HG03066 (cell line): ENCODE results near the gene TMEM141.
"Not testable (repeated sequence)": the region's sequence is repeated elsewhere in the genome, so short reads cannot be mapped to it uniquely, and the experiment has no call there.

Source experiments
- ATAC-seq: cut with Tn5 transposase; IDR thresholded peaks from one replicate; pipeline ENCODE4 v1.9.1; 2021; ENCODE audit warnings: low read depth; ENCODE audit not compliant: unreplicated experiment

Gene TMEM141

DNA sequence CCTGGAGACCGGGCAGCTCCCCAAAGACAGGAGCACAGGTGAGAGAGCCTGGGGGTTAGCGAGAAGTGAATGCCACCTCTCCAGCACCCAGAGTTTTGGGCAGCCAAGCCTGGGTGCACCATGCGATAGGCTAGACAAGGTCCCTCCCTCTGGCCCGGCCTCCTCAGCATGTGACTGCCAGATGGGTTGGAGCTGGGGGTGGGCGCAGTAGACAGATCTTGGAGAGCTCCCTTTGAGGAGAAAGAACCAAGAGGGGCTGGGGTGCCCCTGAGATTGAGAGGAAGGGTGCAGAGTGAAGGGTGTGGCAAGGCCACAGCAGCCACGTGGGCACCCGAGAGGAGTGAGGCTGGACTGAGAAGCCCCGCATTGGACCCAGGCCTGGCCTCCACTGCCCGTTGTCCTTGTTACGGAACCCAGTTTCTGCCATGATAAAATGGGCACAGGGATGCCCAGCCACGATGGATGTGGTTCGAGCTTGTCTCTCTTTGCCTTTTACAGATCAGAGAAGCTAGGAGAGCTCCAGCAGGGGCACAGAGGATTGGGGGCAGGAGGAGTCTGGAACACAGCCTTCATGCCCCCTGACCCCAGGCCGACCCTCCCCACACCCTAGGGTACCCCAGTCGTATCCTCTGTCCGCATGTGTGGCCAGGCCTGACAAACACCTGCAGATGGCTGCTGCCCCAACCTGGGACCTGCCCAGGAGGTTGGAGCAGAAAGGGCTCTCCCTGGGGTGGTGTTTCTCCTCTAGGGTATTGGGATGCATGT is 1.4 kb downstream of the TMEM141 start:
- no peak for ATAC-seq

DNA sequence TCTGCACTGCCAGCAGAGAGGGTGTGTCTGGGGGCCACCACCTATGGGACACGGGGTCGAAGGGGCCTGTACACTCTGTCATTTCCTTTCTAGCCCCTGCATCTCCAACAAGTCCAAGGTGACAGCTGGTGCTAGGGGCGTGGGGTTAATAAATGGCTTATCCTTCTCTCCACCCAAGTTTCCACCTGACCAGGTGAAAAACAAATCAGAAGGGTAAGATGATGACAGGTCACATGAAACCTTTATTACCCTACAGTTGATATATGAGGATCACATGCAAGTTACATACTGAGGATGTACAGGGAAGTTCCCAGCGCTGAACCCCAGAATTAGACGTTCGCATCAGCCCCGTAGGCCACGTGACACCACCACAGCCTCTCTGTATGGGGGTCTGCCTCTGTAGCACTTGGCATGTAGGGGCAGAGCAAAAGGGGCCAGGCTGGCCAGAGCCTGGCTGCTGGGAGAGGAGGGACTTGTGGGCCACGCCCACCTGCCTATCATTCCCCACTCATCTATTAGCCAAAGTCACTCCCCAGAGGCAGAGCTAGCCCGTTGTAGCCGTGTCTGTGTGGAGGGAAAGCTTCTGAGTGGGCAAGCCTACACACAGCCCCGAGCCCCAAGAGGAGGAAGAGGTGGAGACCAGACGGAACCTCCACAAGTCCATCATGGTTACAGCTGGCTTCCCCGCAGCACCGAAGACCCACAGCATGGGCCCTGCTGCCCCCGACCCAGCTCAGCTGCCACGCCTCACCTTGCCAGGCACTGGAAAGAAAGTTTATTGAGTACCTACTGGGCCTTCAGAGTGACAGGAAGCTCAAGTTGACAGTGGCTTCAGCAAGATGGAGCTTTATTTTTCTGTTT is 2.2 kb downstream of the TMEM141 start:
- no peak for ATAC-seq

DNA sequence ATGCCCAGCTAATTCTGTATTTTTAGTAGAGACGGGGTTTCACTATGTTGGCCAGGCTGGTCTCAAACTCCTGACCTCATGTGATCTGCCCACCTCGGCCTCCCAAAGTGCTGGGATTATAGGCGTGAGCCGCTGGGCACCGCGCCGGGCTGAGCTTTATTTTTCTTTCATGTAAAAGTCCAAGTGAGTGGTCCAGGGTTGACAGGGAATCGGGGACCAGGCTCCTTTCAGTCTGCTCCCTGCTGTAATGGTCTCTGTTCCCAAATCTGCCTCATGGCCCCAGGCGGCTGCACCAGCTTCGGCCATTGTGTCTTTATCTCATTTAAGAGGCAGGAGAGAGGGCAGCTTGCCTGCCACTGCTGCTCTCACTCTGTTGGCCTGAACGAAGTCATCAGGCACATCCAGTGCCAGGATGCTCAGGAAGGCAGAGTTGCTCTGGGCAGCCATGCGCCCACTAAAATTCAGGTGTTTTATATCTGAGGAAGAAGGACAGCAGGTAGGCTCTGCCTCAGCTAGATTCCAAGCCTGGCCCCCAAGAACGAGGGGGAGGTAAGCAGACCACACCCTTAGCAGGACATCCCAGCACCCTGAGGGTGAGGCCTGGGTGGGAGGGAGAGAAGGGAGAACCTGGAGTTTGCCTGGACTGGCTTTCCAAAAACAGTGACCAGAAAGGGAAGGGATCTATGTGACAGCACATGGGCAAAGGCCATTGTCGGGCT is 3.3 kb downstream of the TMEM141 start:
- ATAC-seq: no peak

DNA sequence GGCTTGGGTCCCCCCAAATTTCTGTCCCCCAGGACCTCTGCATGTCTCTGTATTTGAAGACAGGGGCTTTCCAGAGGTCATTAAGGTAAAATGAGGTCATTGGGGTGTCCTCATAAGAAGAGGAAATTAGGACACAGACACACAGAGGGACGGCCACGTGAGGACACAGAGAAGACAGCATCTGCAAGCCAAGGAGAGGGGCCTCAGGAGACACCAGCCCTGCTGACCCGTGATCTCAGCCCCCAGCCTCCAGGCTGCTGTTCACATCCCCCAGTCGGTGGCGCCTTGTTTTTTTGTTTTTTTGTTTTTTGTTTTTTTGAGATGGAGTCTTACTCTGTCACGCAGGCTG is 3.8 kb downstream of the TMEM141 start:
- no peak for ATAC-seq

DNA sequence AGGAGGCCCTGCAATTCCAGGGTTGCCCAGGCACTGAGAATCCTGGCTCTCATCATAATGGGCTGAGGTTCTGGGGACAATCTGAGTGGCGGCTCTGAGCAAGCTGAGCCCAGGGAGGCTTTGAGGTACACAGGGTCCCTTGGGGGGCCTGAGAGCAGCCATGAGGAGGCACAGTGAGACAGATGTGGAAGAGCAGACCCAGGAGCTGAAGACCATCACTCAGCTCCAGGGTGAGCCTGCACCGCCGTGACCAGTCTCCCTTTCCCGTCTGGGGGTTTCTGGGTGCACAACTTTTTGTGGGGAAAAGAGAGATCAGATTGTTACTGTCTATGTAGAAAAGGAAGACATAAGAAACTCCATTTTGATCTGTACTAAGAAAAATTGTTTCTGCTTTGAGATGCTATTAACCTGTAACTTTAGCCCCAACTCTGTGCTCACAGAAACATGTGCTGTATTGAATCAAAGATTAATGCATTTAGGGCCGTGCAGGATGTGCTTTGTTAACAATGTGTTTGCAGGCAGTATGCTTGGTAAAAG is 5.2 kb downstream of the TMEM141 start, which contains the start of gene CCDC183:
Gene CCDC183 (plus strand): TSS at position 101 of the 537 bp plus-strand sequence. CDS start 60 bp downstream, at position 161.
- no peak for ATAC-seq

DNA sequence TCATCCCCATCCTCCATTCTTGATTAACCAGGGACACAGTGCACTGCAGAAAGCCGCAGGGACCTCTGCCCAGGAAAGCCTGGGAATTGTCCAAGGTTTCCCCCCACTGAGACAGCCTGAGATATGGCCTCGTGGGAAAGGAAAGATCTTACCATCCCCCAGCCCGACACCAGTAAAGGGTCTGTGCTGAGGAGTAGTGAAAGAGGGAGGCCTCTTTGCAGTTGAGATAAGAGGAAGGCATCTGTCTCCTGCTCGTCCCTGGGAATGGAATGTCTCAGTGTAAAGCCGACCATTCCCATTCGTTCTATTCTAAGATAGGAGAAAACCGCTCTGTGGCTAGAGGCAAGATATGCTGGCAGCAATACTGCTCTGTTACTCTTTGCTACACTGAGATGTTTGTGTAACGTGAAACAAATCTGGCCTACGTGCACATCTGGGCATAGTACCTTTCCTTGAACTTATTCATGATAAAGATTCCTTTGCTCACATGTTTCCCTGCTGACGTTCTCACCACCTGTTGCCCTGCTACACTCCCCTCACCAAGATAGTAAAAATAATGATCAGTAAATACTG is 5.7 kb downstream of the TMEM141 start:
- not testable (repeated sequence) for ATAC-seq

DNA sequence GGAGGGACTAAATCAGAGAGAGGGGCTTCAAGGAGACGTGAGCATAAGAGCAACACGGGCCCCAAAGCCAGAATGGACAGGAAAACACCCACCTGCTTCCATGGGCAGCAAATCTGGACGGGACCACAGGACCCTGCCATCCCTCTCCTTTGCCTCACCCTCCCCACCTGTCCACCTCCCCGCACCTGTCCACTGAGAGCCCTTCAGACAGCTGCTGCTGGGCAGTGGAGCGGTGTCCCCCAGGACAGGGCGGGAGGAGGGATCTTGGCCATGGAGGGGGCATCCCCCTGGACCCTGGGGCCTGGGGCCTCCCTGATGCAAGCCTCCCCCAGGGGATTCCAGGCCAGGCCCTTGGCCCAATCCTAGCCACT is 7.5 kb downstream of the TMEM141 start:
- ATAC-seq: no peak

DNA sequence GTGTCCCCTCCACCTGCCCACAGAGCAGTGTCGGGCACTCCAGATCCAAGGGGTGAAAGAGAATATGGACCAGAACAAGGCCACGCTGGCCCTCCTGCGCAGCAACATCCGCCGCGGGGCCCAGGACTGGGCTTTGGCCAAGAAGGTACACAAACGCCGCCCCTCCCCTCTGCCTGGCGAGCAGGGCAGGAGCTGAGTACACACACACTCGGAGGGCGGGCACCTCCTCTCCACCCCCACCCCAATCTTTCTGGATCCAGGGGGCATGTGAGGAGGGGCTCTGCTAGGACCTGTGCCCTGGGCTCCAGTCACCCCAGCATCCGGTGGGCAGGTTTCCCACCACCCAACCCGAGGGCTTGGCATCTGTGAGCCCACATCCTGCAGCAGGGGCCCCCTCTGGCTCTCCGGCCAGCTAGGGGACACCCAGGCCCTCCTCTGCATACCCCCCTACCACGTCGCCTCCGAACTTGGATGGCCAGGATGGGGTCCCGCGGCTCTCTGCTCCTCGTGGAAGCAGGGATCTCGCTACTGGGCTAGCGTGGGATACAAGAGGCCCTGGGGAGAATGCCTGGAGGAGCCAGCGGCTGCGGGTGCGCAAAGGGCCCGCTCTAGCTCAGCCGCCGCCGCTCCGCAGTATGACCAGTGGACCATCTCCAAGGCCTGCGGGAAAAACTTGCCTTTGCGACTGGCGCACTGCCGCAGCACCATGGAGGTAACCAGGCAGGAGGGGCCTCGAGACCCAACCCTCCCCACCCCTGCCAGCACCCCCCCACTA is 8.1 kb downstream of the TMEM141 start:
- no peak for ATAC-seq

DNA sequence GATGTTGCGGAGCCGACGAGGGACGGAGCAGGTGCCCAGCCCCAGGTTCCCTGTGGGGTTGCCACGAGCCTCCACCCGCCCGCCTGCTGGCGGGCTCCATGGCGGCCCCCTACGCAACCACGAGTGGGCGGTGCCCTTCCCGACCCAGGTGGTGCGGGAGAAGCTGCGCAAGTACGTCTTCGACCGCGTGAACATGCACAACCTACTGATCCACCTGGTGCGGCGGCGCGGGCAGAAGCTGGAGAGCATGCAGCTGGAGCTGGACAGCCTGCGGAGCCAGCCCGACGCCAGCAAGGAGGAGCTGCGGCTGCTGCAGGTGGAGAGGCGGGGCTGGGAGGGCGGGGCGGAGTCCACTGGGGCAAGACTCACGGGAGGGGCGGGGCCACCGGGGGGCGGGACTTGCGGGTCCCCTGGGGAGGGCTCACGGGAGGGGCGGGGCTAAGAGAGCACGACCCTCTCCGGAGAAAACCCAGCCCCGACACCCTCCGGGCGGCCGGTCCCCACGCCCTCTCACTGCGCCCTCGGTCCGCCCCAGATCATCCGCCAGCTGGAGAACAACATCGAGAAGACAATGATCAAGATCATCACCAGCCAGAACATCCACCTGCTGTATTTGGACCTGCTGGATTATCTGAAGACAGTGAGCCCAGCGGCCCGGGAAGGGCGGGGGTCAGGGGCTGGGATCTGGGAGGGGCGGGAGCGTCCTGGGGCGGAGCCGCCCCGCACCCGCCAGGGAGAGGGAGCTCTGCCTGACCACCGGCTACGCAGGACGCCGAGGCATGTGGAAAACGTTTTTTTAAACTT is 8.9 kb downstream of the TMEM141 start:
- no peak for ATAC-seq

DNA sequence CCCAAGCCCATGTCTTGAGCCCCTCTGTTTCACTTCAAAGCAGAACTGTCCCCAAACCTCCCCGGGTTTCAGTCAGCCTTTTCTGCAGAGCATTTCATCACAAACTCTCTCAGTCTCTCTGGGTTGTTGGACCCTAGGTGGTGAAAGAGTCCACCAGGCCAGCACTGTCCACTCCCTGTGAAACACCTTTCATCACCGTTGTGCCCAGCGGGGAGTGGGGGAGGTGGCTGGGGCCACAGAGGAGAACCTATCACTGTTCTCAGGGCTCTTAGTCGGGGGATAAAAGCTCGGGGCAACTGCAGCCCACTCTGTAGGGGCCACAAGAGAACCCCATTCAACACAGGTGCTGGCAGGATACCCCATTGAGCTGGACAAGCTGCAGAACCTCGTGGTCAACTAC is 11.2 kb downstream of the TMEM141 start:
- no peak for ATAC-seq

DNA sequence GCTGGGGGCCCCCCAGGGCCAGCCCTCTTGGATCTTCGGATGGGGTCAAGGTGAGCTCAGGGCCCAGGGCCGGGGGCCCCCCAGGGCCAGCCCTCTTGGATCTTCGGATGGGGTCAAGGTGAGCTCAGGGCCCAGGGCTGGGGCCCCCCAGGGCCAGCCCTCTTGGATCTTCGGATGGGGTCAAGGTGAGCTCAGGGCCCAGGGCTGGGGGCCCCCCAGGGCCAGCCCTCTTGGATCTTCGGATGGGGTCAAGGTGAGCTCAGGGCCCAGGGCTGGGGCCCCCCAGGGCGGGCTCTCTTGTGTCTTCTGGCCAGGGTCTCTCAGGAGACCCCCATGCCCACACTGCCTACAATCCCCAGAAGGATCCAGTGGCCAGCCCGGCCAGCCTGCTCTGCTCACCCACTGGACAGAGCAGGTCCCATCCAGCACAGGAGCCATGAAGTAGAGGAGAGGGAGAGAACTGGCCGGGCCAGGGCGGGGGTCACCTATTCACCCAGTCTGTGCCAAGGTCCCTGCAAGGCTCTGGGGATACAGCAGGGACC is 11.9 kb downstream of the TMEM141 start:
- ATAC-seq: not testable (repeated sequence)

DNA sequence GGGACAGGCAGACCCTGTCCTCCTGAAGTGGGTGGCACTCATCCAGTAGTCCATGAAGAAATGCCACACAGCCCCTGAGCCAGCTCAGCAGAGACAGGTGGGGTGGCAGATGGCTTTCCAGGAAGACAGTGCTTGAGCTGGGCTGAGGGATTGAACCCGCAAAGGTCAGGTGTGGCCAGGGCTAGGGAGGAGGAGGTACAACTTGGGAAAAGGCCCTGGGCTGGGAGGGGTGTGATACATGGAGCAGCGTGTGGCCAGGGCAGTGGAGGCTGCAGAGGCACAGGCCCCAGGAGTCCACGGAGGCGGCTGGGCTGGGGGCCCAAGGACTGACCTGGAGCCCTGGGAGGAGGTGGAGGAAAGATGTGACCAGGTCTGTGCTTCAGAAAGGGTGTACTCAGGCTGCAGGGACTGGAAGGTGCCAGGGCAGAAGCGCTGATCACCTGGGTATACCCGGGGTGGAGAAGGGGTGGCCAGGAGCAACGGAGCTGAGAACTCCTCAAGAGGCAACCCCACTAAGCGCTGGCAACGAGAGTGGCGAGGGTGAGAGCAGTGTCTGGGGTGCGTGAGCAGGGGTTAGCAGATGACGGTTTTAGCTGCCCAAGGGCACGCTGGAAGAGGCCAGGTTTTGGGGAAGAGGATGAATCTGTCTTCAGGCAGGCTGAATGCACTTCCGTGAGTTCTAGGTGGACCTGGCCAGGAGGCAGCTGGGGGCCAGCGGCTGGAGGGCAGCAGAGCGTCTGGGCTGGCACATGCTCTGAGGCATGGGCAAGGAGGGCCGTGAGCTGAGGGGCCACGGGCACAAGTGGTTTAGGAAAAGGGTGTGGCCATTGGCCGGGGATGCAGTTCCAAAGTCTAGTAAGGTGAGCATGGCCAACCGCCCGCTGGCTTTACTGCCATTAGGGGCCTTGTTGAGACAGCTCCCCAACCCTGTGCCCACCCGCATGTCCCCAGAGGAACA is 12.7 kb downstream of the TMEM141 start:
- no peak for ATAC-seq

DNA sequence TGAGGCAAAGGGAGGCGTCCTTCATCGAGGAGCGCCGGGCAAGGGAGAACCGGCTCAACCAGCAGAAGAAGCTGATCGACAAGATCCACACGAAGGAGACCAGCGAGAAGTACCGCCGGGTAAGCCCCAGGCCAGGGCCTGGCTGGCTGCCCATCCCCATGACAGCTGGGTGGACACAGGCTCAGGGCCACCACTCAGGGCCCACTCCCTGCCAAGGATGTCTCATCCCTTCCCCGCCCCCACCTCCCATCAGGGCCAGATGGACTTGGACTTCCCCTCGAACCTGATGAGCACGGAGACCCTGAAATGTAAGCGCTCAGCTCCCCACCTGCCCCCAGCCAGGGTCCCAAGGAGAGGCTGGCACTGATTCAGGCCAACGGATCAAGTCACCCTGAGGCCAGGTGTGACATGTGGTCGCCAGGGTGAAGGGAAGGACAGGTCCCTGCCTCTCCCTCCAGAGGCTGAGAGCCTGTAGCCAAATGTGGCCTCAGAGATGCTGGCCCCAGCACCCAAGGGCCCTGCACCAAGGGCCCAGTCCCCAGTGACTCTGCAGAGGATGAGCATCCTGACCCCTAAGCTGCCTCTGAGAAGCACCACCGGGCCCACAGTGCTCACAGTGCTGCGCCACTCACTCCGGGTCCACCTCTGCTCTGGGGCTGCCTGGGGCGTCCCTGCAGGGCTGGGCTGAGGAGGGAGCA is 13.5 kb downstream of the TMEM141 start:
- ATAC-seq: no peak

DNA sequence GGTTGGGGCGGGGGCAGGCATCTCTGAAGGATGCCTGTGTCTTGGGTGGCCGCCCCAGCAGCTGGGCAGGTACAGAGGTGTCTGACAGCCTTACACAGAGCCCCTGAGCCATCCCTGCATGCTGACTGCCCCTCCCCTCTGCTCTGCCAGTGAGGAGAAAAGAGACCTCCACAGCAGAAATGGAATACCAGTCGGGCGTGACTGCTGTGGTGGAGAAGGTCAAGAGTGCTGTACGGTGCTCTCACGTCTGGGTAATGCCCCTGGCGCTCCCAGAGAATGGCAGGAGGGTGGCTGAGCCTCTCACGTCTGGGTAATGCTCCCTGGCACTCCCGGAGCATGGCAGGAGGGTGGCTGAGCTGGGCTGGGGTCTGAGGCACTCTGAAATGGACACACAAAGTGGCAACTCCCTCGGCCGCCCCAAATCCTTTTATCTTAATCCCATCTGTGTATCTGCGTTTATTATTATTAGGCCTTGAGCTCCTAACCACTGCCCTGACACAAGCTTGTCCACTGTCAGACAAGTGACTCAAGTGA is 14.1 kb downstream of the TMEM141 start:
- ATAC-seq: no peak

DNA sequence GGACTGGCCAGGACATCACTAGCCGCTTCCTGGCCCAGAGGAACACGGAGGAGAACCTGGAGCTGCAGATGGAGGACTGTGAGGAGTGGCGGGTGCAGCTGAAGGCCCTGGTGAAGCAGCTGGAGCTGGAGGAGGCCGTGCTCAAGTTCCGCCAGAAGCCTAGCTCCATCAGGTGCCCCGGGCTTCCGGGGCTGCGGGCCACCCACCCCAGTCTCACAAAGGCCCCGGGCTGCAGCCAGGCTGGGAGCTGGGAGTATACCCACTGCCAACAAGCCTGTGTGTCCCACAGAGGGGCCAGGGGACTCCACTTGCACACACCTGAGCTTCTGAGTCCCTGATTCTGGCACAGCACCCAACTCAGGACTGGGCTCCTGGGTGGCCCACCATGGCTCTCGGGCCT is 14.9 kb downstream of the TMEM141 start:
- no peak for ATAC-seq

DNA sequence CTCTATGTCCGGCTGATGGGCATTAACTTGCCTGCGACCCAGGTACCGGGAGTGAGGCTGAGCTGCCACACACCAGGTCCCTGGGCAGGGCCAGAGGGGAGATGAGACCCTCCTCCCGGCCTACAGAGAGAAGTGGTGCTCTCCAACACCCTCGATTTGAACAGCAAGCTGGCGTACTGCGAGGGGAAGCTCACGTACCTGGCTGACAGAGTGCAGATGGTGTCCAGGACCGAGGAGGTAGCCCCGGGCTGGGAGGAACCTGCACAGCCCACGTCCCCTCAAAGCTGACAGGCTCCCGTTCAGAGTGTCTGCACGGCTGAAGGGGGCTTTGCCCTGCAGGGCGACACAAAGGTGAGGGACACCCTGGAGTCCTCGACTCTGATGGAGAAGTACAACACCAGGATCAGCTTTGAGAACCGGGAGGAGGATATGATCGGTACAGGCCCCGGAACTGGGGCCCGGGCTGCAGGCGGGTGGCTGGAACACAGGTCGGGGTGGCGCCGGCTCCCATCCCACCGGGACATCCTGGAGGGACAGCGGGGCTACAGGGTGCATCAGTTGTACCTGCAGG is 15.6 kb downstream of the TMEM141 start:
- no peak for ATAC-seq
